UCSD-AML1 (cell line): ENCODE data around the gene NABP2.
"Not testable (repeated sequence)": the region's sequence is repeated elsewhere in the genome, so short reads cannot be mapped to it uniquely, and the experiment has no call there.

Experiments
- DNase-seq: peaks from one replicate; lab custom pipeline; 2025; ENCODE audit not compliant: unreplicated experiment; lab: John Stamatoyannopoulos, UW

The NABP2 gene

DNA sequence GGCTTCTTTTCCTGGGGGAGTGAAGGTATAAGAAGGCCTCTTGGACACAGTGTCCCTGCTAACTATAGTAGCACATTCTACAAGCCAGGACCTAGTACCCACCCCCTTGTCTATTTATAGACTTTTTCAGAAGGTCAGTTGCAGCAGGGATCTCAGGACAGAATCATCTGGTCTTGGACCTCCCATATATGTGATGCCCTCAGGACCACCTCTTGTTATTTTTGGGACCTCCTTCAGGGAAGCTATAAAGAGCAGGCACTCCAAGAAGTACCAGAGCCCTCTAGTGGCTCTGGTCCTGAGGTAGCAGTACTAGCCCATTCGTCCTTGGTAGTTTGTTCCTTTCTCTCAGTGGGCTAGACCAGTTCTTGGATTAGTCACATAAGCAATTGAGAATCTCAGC, 46.9 kb downstream of the NABP2 start:
- DNase-seq: no peak

DNA sequence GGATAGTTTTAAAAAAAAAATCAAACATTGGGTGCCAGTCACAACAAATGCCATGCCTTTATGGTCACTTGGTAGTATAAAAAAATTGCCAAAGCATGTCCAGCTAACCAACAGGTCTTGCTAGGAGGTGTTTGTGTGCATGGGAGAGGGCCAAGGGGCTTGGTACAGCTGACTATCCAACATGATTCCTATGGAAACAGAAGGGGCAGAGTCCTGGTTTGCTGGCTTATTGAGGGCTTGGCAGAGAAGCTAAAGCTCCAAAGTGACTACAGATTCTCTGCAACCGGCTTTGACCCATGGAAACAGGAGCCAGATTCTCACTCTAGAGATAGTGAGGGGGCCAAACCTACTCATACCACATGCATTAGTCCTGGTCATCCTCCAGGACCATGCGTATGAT, 48.3 kb downstream of the NABP2 start:
- DNase-seq: not testable (repeated sequence)

DNA sequence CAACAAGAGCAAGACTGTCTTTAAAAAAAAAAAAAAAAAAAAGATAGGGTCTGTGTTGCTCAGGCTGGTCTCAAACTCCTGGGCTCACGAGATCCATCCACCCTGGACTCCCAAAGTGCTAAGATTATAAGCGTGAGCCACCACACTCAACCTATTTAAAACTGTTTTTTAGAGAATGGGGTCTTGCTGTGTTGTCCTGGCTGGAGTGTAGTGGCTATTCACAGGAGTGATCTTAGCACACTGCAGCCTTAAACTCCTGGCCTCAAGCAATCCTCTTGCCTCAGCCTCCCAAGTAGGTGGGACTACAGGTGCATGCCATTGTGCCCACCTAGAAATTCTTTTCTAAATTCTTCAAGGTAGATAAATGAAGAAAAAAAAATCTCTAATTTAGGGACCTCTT, 50.2 kb downstream of the NABP2 start:
- DNase-seq: no peak

DNA sequence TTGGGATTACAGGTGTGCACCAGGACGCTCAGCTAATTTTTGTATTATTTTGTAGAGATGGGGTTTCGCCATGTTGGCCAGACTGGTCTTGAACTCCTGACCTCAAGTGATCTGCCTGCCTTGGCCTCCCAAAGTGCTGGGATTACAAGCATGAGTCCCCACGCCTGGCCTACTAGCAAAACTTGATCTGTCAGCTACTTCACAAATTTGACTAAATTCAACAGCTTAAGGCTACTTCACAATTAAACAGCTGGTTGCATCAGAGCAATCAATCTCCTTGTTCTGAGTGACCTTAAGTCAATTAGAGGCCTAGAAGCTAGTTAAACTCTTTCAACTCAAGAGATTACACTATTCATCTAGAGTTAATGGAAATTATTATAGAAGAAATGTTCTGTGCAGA, 54.8 kb downstream of the NABP2 start:
- no peak for DNase-seq
